NB4 (cell line): Measurements from ENCODE around the gene LRRC63.
"Not testable (repeated sequence)": the region's sequence is repeated elsewhere in the genome, so short reads cannot be mapped to it uniquely, and the experiment has no call there.

Experiments used
- DNase-seq: peaks from one replicate; pipeline ENCODE4 v3.0.0; 2010; ENCODE audit warnings: low read depth
- H3K4me3 ChIP-seq: one replicate; pipeline ENCODE4 v1.5.1; 2011; ENCODE audit warnings: mild to moderate bottlenecking, low read depth, low read length, moderate library complexity
- CTCF ChIP-seq: IDR thresholded peaks from one replicate; pipeline ENCODE4 v1.5.1; 2012; ENCODE audit warnings: low read depth, low read length
- MAX ChIP-seq: IDR thresholded peaks from 2 replicates; pipeline ENCODE4 v1.6.1; 2011; ENCODE audit warnings: low read depth, low read length
- MYC ChIP-seq: IDR thresholded peaks from 2 replicates; pipeline ENCODE4 v1.6.1; 2011; ENCODE audit warnings: low read depth, low read length
- POLR2A ChIP-seq: IDR thresholded peaks from 2 replicates; pipeline ENCODE4 v1.6.1; 2011; ENCODE audit warnings: mild to moderate bottlenecking; ENCODE audit not compliant: insufficient read length; ENCODE audit errors: extremely low read depth

Gene LRRC63

GRCh38 chr13:46211116-46211482 is 629 bp upstream of the LRRC63 start:
- peak overlapping the region; percentile 81 for H3K4me3 ChIP-seq
- DNase-seq: peak; percentile 66
- TF ChIP-seq MAX (peak; percentile 41), CTCF (no peak), POLR2A (no peak), MYC (no peak)

GRCh38 chr13:46213242-46213641 is 1.5 kb downstream of the LRRC63 start:
- DNase-seq: no peak
- TF ChIP-seq CTCF: no peak
- H3K4me3 ChIP-seq: no peak overlapping the region

GRCh38 chr13:46214741-46215140 is 3.0 kb downstream of the LRRC63 start:
- not testable (repeated sequence) for DNase-seq, H3K4me3 ChIP-seq

GRCh38 chr13:46220234-46220633 is 8.5 kb downstream of the LRRC63 start:
- peak; percentile 56 for DNase-seq
- not testable (repeated sequence) for H3K4me3 ChIP-seq

GRCh38 chr13:46229251-46229650 is 17.5 kb downstream of the LRRC63 start:
- DNase-seq: no peak
- TF ChIP-seq MYC (no peak), MAX (no peak), POLR2A (no peak), CTCF (no peak)
- H3K4me3 ChIP-seq: no peak overlapping the region

GRCh38 chr13:46232281-46232680 is 20.6 kb downstream of the LRRC63 start:
- H3K4me3 ChIP-seq: no peak overlapping the region
- TF ChIP-seq MYC: no peak
- TF ChIP-seq CTCF: no peak
- TF ChIP-seq MAX: no peak
- TF ChIP-seq POLR2A: no peak
- no peak for DNase-seq

- DNase-seq: no peak
- H3K4me3 ChIP-seq: no peak overlapping the region
- TF ChIP-seq MYC (no peak), CTCF (no peak), MAX (no peak), POLR2A (no peak)
These were observed 23.6 kb downstream of the LRRC63 start for GRCh38 chr13:46235286-46235685.
